Daoy (cell line): ENCODE data around the gene ERRFI1. TPM values are rescaled to one million over a fixed set of nuclear protein-coding genes. Genes with fewer than 3 reads are reported as not detected.
"Not testable (repeated sequence)": the region's sequence is repeated elsewhere in the genome, so short reads cannot be mapped to it uniquely, and the experiment has no call there.

ENCODE experiments used
- DNase-seq: peaks from one replicate; pipeline ENCODE4 v3.0.0-alpha.2; 2015; ENCODE audit warnings: low read depth
- total RNA-seq: library from RNA; depleted of rRNA; stranded (reverse); fragments of >200 nt; shearing (Covaris generic); gene quantifications from 2 replicates; pipeline ENCODE4 v1.2.3, GENCODE V29; 2014; rRNA removed

Gene ERRFI1
- total RNA-seq, 1 experiment from 2014 or later = 95.0 TPM

DNA sequence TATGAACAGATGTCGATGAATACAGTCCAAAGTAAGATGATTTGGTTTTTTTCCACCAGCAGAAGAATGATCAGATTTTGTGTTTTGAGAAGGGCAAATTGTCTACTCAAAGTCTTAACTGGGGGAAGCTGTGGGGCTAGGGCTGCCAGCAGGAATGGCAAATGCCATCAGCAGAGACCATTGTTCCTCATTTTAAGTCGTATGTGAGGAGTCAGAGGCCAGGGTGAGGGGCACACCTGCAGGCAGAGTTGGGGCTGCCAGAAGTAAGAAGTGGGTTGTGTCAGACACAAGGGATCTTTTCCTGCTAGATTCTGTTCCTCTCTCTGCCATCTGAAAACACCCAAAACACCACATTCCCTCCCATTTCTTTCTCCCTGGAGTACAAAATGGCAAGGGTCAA, 55.9 kb downstream of the ERRFI1 start:
- no peak for DNase-seq

DNA sequence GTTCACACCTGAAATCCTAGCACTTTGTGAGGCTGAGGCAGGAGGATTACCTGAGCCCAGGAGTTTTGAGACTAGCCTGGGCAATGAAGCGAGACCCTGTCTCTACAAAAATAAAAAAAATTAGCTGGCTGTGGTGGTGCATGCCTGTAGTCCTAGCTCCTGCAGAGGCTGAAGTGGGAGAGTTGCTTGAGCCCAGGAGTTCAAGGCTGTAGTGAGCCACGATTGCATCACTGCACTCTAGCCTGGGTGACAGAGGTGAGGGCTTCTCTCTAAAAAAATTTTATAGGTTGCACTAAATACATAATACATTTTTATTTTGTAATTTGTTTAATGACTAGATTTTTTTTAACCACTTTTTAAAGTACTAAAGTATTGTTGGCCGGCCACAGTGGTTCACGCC, 58.5 kb downstream of the ERRFI1 start:
- no peak for DNase-seq

DNA sequence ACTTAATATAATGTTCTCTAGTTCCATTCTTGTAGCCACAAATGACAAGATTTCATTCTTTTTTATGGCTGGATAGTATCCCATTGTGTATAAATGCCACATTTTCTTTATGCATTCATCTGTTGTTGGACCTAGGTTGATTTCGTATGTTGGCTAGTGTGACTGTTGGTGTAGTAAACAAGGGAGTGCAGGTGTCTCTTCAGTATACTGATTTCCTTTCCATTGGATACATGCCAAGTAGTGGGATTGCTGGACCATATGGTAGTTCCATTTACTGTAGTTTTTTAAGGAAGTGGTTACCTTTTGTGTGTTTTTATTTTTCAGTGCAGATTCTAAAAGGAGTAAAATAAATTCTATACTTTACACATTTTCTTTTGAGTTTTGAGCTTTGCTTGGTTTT, 58.9 kb downstream of the ERRFI1 start:
- no peak for DNase-seq

- DNase-seq = no peak
Observed at GRCh38 chr1:7964476-7964875, 61.6 kb downstream of the ERRFI1 start.

DNA sequence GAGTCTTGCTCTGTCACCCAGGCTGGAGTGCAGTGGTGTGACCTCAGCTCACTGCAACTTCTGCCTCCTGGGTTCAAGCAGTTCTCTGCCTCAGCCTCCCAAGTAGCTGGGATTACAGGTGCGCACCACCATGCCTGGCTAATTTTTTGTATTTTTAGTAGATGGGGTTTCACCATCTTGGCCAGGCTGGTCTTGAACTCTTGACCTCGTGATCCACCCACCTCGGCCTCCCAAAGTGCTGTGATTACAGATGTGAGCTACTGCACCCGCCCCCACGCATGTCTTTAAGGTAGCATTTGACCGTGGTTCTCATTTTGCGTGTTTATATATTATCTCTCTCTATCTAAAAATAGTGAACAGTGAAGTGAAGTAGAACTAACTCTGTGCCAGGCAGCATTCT, 62.3 kb downstream of the ERRFI1 start:
- DNase-seq = not testable (repeated sequence)

DNA sequence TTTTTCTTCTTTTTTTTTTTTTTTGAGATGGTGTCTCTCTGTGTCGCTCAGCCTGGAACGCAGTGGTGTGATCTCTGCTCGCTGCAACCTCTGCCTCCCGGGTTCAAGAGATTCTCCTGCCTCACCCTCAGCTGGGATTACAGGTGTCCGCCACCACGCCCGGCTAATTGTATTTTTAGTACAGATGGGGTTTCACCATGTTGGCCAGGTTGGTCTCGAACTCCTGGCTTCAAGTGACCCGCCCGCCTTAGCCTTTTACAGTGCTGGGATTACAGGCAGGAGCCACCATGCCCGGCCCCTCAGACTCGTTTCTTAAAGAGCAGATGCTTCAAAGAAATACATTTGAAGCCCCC, 62.8 kb downstream of the ERRFI1 start:
- not testable (repeated sequence) for DNase-seq

DNA sequence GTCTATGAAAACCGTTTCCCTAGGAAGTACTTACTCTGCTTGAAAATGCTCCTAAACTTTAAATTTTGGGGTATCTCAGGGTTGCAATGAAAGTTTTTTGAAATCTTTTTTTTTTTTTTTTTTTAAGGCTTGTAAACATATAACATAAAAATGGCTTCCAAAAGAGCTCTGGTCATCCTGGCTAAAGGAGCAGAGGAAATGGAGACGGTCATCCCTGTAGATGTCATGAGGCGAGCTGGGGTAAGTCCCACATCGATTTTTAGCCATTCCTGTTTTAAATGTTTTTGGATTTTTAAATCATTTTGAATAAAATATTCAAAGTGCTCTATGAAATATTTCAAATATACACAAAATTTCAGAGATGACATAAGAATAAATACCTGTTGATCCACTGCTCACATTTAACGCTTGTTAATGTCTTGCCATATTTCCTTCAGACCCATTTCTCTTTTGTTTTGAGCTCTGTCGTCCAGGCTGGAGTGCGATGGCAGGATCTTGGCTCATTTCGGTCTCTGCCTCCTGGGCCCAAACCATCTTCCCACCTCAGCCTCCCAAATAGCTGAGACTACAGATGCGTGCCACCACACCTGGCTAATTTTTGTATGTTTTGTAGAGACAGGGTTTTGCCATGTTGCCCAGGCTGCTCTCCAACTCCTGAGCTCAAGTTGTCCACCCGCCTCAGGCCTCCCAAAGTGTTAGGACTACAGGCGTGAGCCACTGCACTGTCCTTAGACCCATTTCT, 63.3 kb downstream of the ERRFI1 start:
- no peak for DNase-seq

DNA sequence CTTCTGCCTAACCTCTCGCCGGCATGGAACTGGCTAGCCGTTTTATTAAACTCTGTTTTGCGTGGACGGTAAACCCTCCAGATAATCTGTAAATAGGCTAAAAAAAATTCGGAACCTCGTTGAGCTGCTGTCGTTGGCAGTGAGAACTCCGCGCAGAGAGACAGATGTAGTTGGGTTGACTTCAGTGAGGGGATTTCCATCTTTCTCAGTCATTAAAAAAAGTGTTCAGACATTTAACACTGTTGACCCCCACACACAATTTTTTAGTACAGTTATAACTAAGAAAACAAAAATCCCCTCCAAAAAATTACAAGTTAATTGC, 64.1 kb downstream of the ERRFI1 start:
- DNase-seq = no peak

Other genes with a start within 250 kb of the ERRFI1 start
- 1.4 and 2.1 TPM in 2 replicates for gene PER3, start 242.0 kb downstream of the ERRFI1 start, total RNA-seq
- gene UTS2, start 173.2 kb downstream of the ERRFI1 start, total RNA-seq = not detected in 2 replicates
- 42.9 and 46.9 TPM in 2 replicates for gene TNFRSF9, start 85.5 kb downstream of the ERRFI1 start, total RNA-seq
- gene PARK7, start 64.6 kb downstream of the ERRFI1 start, total RNA-seq = 330 and 448 TPM in 2 replicates